Adrenal gland (tissue), 12 donors: ENCODE results near the gene SOHLH2. TPM values are rescaled to one million over a fixed set of nuclear protein-coding genes. Genes with fewer than 3 reads are reported as not detected.

ENCODE experiments used
- DNase-seq, 7 donors: peaks; one replicate each; pipeline ENCODE4 v3.0.0-alpha.2; 2019 to 2020
- H3K27ac ChIP-seq, 5 donors: fragments of 200-600 bp; sonication (generic) in 4 of 5; 1 replicate in 3 of 5; 2 replicates in 2 of 5; pipeline versions ENCODE4 v1.5.1 to v1.8.0; 2016 to 2020; ENCODE audit warnings: mild to moderate bottlenecking in 1 of 5
- H3K27me3 ChIP-seq: fragments of 200-600 bp; 2 replicates; pipeline ENCODE4 v1.8.0; 2021
- H3K36me3 ChIP-seq, 2 donors: fragments of 200-600 bp; replicated peaks in 1 of 2; 1 replicate in 1 of 2; 2 replicates in 1 of 2; pipeline versions ENCODE4 v1.5.1 to v1.8.0; 2018 to 2022
- H3K4me1 ChIP-seq, 2 donors: fragments of 200-600 bp; replicated peaks in 1 of 2; 1 replicate in 1 of 2; 2 replicates in 1 of 2; pipeline versions ENCODE4 v1.5.1 to v1.8.0; 2018 to 2021
- H3K4me3 ChIP-seq, 4 donors: fragments of 200-600 bp; sonication (generic) in 3 of 4; one replicate each; pipeline ENCODE4 v1.5.1; 2016 to 2018
- H3K9me3 ChIP-seq, 3 donors: fragments of 200-600 bp; sonication (generic) in 1 of 3; replicated peaks in 1 of 3; 1 replicate in 2 of 3; 2 replicates in 1 of 3; pipeline versions ENCODE4 v1.5.1 to v1.8.0; 2016 to 2021
- POLR2A ChIP-seq, 2 donors: fragments of 450-650 bp; IDR thresholded peaks; one replicate each; pipeline ENCODE4 v1.6.1; 2017; ENCODE audit warnings: antibody characterized with exemption in 2 of 2, mild to moderate bottlenecking in 2 of 2, moderate library complexity in 1 of 2
- WGBS, 4 donors: extraction: QIAGEN DNeasy Blood & Tissue Kit in 2 of 4; methylation state at CpG; one replicate each; pipeline versions ENCODE4 v1.1.5 to v1.1.7; 2013 to 2017; 5-methylcytosine and 5-hydroxymethylcytosine counted together
- intact Hi-C, 2 donors: fragments of 100-400 bp; cut with DNase I; formaldehyde crosslinking; loops; one replicate each; pipeline versions ENCODE4 v1.14.1 to v1.15.0; 2022 to 2023
- polyA plus RNA-seq, 3 donors: library from polyadenylated mRNA; stranded (reverse); fragments of 200-250 nt in 2 of 3; fragments of 350-450 nt in 1 of 3; fragmentation: Illumina TruSeq in 1 of 3; extraction: RNeasy Lipid Tissue Mini Kit (QIAGEN cat#74804) in 1 of 3; gene quantifications; one replicate each; pipeline ENCODE4 v1.2.3, GENCODE V29; 2013 to 2014
- total RNA-seq, 9 donors: library from RNA; depleted of rRNA in 4 of 9; stranded (reverse); fragments of >200 nt in 4 of 9; fragments of 120-200 nt in 1 of 9; fragmentation: NEBNext Ultra II Directional in 1 of 9; extraction: Animal tissue kit (Norgen Biotek cat#: 25700) in 1 of 9; gene quantifications; one replicate each; pipeline versions ENCODE4 v1.1.0 to v1.2.4, GENCODE V29; 2013 to 2023
- TF ChIP-seq, protein P1 (sequence below), 6 experiments: fragments of 450-650 bp in 4 of 6; fragments of 200-600 bp in 2 of 6; sonication (generic) in 1 of 6; IDR thresholded peaks; 1 replicate in 5 of 6; 2 replicates in 1 of 6; pipeline versions ENCODE4 v1.5.1 to v1.8.0; 2016 to 2021; ENCODE audit warnings: antibody characterized with exemption in 6 of 6, mild to moderate bottlenecking in 2 of 6, moderate library complexity in 1 of 6
- donor health status: healthy with polysubstance abuse.
- donor health status: Bipolar disorder and iron deficiency.
- donor health status: DM: yes; HTN: yes; CAD: no.
- donor health status: DM: no; HTN: no; CAD: no.
- donor health status: DM: no; HTN: no; CAD: no.
- donor health status: DM: yes; HTN: yes; CAD: no.

Gene SOHLH2
- total and polyA plus RNA-seq, 12 donors = 0.18 to 1.6 (median 0.67) TPM; not detected in 3

DNA sequence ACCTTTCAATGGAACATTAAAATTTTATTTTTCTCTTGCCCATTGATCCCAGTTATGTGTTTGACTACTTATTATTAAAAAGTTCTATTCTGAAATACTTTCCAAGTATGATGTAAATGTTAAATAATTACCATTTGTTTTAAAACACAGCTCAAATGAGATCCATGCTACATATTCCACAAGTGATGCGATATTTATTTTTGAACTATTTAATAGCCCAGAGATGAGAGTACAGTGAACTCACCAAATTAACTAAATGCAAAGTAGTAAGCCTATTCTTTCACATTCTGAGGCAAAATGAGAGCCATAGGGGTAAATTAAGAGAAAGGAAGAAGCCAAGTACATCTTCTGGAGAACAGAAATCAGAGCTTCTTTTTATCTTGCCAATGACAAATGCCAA is 82.0 kb downstream of the SOHLH2 start:
- Histone ChIP-seq H3K27me3 (peaks cover 11% of the 10 kb centered on the region), H3K4me3 (no peak overlapping the region), H3K4me1 (no peaks in the 10 kb centered on the region), H3K36me3 (no peaks in the 10 kb centered on the region), H3K27ac (no peak overlapping the region), H3K9me3 (no peaks in the 10 kb centered on the region)
- DNase-seq = no peak
- 92 to 100% (median 95%) methylated on average over 1 of the region's 1 CpG for WGBS, 4 donors
- intact Hi-C loops = no loop called here
- TF ChIP-seq, protein P1, sequence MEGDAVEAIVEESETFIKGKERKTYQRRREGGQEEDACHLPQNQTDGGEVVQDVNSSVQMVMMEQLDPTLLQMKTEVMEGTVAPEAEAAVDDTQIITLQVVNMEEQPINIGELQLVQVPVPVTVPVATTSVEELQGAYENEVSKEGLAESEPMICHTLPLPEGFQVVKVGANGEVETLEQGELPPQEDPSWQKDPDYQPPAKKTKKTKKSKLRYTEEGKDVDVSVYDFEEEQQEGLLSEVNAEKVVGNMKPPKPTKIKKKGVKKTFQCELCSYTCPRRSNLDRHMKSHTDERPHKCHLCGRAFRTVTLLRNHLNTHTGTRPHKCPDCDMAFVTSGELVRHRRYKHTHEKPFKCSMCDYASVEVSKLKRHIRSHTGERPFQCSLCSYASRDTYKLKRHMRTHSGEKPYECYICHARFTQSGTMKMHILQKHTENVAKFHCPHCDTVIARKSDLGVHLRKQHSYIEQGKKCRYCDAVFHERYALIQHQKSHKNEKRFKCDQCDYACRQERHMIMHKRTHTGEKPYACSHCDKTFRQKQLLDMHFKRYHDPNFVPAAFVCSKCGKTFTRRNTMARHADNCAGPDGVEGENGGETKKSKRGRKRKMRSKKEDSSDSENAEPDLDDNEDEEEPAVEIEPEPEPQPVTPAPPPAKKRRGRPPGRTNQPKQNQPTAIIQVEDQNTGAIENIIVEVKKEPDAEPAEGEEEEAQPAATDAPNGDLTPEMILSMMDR (IDR thresholded peaks at IDR 0.05) = no peak
- no peak for TF ChIP-seq POLR2A (IDR thresholded peaks at IDR 0.05)

DNA sequence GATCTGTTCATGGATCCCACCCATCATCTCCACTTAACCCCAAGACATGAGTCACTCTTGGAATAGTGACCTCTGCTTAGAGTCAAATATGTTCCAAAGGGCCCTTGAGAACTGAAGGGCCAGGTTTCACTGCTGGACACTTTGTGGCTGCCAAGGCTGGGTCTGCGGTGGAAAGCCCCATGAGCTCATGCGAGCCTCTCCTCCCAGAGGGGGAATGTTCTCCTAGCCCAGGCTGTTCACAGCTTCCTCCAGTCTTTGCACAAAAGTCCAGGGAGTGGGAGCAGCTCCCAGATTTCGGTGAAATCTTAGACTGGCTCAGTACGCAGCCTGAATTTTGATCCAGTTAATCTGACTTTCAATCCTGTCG is 82.4 kb downstream of the SOHLH2 start:
- WGBS, 4 donors = 64 to 89% (median 82%) methylated on average over 5 of the region's 5 CpGs
- H3K9me3 ChIP-seq = no peaks in the 10 kb centered on the region
- no peak overlapping the region for H3K4me3 ChIP-seq
- H3K27me3 ChIP-seq = peaks cover 11% of the 10 kb centered on the region
- no peaks in the 10 kb centered on the region for H3K36me3 ChIP-seq
- intact Hi-C loops = no loop called here
- H3K27ac ChIP-seq = no peak overlapping the region
- TF ChIP-seq, protein P1 (IDR thresholded peaks at IDR 0.05) = no peak
- no peak for TF ChIP-seq POLR2A (IDR thresholded peaks at IDR 0.05)
- DNase-seq = no peak
- H3K4me1 ChIP-seq = no peaks in the 10 kb centered on the region

DNA sequence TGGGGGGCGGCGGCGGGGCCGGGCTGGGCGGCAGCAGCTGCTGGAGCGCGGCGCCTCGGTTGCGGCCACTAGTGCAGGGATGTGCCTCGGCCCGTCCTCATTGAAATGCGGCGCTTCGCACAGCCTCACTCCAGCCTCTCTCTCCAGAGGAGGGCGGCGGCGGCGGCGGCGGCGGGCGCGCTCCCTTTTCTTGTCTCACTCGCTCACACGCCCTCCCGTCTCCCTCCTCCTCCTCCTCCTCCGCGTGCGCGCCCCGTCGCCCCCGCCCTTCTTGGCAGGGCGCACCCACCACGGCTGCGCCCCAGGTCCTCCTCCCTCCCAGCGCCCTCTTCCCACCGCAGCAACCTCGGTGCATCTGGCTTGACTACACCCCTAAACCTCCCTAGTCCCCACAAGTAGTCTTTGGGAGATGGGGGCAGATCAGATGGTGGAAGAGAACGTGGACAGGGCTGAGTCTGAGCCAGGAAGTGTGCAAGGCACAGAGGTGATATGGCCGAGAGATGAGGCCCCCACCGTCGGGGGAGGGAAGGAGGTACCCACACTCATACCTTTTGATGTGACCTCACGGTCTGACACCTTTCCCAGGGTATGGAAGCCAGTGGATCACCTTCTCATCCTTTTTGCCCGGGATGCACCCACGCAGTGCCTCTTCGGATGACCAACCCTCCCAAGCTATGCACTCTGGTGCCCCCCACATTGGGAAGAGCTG is 83.0 kb downstream of the SOHLH2 start, which contains the start of gene DCLK1:
TSS of gene DCLK1 (minus strand) at position 161 of the 709 bp plus-strand sequence.
- Histone ChIP-seq H3K36me3 (no peaks in the 10 kb centered on the region), H3K27me3 (peaks cover 11% of the 10 kb centered on the region), H3K4me3 (peak within 1 kb of the TSS in 1 of 4 donors; percentile 55), H3K4me1 (no peaks in the 10 kb centered on the region), H3K27ac (no peak within 1 kb of the TSS), H3K9me3 (no peaks in the 10 kb centered on the region)
- intact Hi-C loops = no loop called here
- peak in 3 of 7 donors; percentile 23 to 32 (median 25) for DNase-seq
- TF ChIP-seq, protein P1 (IDR thresholded peaks at IDR 0.05) = no peak
- no peak for TF ChIP-seq POLR2A (IDR thresholded peaks at IDR 0.05)
- WGBS, 4 donors = 8 to 28% (median 12%) methylated on average over 7 to 48 of the region's 48 CpGs

DNA sequence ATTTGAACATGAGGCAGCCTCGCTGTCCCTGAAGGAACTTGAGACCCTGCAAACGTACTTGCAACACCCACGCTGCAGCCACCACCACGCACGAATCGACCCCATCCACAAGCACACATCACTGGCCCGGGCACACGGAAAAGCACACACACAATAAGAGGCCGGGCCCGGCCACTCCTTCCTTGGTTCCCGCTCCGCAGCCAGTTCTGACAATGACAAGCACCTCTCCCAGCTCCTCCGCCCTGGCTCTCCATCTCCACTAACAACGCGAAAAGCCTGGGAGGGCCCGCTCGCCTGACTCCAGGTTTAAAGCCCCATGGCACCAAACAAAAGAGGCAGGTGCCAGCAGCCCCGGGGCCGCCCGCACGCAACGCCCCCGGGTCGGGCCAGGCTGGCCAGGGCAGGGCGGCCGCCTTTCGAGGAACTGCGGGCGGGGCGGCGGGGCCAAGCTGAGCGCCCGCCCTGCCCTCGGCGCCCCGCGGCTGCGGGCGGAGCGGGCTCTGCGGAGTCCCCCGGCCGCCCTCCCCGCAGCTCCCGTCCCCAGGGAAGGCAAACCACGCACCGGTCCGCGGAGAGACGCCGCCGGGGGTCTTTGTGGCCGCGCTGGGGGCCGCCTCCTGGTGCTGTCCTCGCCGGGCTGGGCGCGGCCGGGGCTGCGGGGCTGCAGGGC is 83.7 kb downstream of the SOHLH2 start:
- TF ChIP-seq, protein P1 (IDR thresholded peaks at IDR 0.05) = no peak
- TF ChIP-seq POLR2A (IDR thresholded peaks at IDR 0.05) = no peak
- no peaks in the 10 kb centered on the region for H3K4me1 ChIP-seq
- WGBS, 4 donors = 1 to 2% (median 1%) methylated on average over 14 to 61 of the region's 61 CpGs
- no peaks in the 10 kb centered on the region for H3K9me3 ChIP-seq
- no peak overlapping the region for H3K27ac ChIP-seq
- DNase-seq = peak in 2 of 7 donors; percentile 11 to 23
- peaks cover 11% of the 10 kb centered on the region for H3K27me3 ChIP-seq
- intact Hi-C loops = no loop called here
- no peaks in the 10 kb centered on the region for H3K36me3 ChIP-seq
- H3K4me3 ChIP-seq = peak overlapping the region in 1 of 4 donors; percentile 55
